HEK293 (cell line): ENCODE data around the gene HOXA11.

ENCODE experiments used
- BCL6B ChIP-seq: fragments of 450-650 bp; formaldehyde crosslinking; IDR thresholded peaks from 2 replicates; pipeline ENCODE4 v1.5.1; 2017; ENCODE audit warnings: missing biosample characterization, missing genetic modification characterization
- CTCF ChIP-seq: fragments of 450-650 bp; formaldehyde crosslinking; IDR thresholded peaks from 2 replicates; pipeline ENCODE4 v1.5.1; 2016; ENCODE audit warnings: missing biosample characterization, missing genetic modification characterization
- KLF16 ChIP-seq: fragments of 450-650 bp; formaldehyde crosslinking; IDR thresholded peaks from 2 replicates; pipeline ENCODE4 v1.5.1; 2017; ENCODE audit warnings: missing biosample characterization, missing genetic modification characterization
- PRDM10 ChIP-seq: fragments of 450-650 bp; formaldehyde crosslinking; IDR thresholded peaks from 2 replicates; pipeline ENCODE4 v1.5.1; 2016; ENCODE audit warnings: missing biosample characterization, missing genetic modification characterization
- REST ChIP-seq: fragments of 450-650 bp; formaldehyde crosslinking; IDR thresholded peaks from 2 replicates; pipeline ENCODE4 v1.5.1; 2016; ENCODE audit warnings: missing biosample characterization, missing genetic modification characterization
- SCRT2 ChIP-seq: fragments of 450-650 bp; formaldehyde crosslinking; IDR thresholded peaks from 2 replicates; pipeline ENCODE4 v1.5.1; 2016; ENCODE audit warnings: missing biosample characterization, missing genetic modification characterization
- TCF7L2 ChIP-seq: IDR thresholded peaks from 2 replicates; pipeline ENCODE4 v1.6.1; 2011; ENCODE audit warnings: low read depth, mild to moderate bottlenecking, inconsistent platforms, low read length, moderate library complexity, borderline replicate concordance
- ZNF112 ChIP-seq: fragments of 450-650 bp; formaldehyde crosslinking; IDR thresholded peaks from 2 replicates; pipeline ENCODE4 v1.5.0; 2017; ENCODE audit warnings: missing biosample characterization, missing genetic modification characterization
- ZNF610 ChIP-seq: fragments of 450-650 bp; formaldehyde crosslinking; IDR thresholded peaks from 2 replicates; pipeline ENCODE4 v1.5.1; 2016; ENCODE audit warnings: missing biosample characterization, missing genetic modification characterization, borderline replicate concordance
- ZNF677 ChIP-seq: fragments of 450-650 bp; IDR thresholded peaks from 2 replicates; pipeline ENCODE4 v1.5.0; 2018; ENCODE audit warnings: missing biosample characterization, mild to moderate bottlenecking, missing genetic modification characterization, moderate library complexity

GRCh38 chr7:27149842-27150567, 35.0 kb downstream of the HOXA11 start:
- TF ChIP-seq REST (tag by site-specific recombination) (no peak), CTCF (tag by site-specific recombination) (no peak), KLF16 (no peak), ZNF610 (tag by site-specific recombination) (no peak), ZNF112 (tag by site-specific recombination) (no peak), TCF7L2 (no peak), PRDM10 (tag by site-specific recombination) (no peak), ZNF677 (tag by site-specific recombination) (no peak), BCL6B (no peak), SCRT2 (tag by site-specific recombination) (no peak)
